Stromal cell of bone marrow (primary cell): ENCODE data around the gene TYMP.

Source experiments
- DNase-seq: peaks from one replicate; pipeline ENCODE4 v3.0.0-alpha.2; 2012; ENCODE audit warnings: low read depth

Gene TYMP

DNA sequence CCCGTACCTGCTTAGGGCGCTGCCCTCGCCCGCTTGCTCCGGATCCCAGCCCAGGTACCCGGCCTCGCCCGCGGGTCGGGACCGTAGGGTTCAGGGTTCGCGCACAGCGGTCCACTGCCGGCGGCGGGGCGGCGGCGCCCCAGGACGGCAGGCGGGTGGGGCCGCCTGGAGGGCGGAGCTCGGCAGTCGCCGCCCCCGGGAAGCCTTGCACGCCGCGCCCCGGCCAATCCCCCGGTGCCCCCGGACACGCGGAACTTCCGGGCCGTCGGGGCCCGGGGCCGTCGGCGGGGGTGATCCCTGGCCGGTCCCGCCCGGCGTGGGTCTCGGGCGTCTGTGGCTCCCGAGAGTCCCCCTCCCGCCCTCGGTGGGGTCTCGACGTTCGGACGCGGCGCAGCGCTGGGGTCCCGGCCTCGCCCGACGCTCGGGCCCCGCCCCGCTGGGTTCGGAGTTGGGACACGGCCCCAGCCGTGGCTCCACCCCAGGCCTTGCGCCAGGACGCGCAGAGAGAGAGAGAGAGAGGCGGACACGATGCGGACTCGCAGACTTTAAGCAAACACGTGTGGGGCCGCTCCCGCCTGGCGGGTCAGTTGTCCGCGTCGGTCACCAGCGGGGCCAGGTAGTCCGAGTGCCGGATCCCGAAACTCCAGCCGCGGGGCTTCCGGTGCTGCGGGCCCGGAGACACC is at the start of gene TYMP:
Gene TYMP (minus strand): TSS at position 116 of the 683 bp plus-strand sequence. CDS start 303 bp downstream, outside the sequence.
- peak; percentile 62 for DNase-seq

DNA sequence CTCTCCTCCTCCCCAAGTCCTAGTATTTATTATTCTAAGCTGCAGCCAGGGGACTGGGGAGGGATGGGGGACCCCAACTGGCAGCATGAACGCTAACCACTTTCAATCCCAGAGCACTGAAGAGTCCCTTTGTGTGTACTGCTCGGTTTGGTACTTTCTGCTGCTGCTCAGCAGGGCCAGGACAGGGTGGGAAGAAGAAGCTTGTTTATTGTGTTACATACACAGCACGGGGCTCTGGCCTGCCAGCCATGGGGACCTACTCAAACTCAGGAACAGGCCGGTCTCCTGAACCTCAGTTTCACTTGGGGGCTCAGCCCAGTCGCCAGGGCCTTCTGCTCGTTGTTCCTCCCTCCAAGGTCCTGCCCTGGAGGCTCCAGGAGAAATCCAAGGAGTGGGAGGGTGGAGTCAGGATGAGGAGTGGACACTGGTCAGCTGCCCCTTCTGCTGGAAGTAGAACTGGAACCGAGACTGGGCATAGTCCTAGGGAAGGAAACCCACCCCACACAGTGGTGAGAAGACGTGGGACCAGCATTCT is 49.0 kb upstream of the TYMP start:
- no peak for DNase-seq

GRCh38 chr22:50577987-50578775 is 48.4 kb upstream of the TYMP start, which contains the start of gene CPT1B:
Gene CPT1B (minus strand): TSS chr22:50578427. CDS start chr22:50577915, 512 bp downstream.
- DNase-seq: no peak

DNA sequence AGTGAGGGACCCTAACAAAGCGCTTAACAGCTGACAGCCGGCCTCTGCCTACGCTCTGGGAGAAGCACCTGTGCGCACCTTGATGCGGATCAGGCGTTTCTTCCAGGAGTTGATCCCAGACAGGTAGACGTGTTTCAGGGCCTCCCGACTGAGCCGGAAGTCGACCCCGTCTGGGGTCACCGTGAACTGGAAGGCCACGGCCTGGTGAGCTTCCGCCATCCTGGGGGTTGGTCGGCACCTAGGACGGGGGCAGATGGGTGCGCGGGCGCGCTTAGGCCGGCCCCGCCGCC is 47.8 kb upstream of the TYMP start:
- no peak for DNase-seq

DNA sequence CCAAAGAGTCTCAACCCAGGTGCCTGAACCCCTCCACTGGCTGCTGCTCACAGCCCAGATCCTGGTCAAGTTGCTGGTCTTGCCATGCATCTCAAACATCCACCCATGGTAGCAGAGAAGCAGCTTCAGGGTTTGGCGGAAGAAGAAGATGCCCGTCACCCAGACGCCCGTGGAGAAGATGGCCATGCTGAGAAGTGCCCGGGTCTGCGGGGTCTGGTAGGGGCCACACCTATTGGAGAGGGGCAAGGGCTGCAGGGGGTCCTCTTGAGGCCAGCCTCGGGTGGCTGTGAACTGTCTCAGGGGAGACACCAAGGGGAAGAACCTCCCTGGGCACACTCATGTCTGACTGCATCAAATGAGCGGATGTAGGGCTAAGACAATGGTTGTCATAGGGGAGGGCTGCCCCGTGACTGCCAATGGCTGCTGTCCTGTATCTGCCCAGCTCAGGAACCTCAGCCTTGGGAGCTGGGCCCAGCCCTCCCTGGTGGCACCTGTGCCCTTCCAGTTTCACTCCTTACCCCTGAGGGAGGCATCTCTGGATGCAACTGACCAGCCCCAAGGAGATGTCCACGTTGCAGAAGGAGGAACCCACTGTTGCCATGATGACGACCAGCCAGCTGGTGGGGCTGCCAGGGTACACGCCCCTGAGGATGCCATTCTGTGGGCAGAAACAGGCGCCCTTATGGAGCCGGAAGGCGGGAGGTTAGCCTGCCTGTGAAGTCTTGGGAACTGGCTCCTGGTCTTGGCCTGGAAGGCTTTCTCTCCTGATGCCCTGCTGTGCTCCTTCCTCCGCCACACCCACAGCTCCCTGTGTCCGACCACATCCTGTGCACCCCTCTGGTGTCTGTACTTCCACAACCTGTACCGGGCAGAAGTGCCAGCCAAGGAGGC is 47.2 kb upstream of the TYMP start:
- no peak for DNase-seq

- no peak for DNase-seq
Observed at GRCh38 chr22:50576070-50576469, 46.3 kb upstream of the TYMP start.

- DNase-seq: no peak
Observed at GRCh38 chr22:50575426-50575941, 45.7 kb upstream of the TYMP start.

DNA sequence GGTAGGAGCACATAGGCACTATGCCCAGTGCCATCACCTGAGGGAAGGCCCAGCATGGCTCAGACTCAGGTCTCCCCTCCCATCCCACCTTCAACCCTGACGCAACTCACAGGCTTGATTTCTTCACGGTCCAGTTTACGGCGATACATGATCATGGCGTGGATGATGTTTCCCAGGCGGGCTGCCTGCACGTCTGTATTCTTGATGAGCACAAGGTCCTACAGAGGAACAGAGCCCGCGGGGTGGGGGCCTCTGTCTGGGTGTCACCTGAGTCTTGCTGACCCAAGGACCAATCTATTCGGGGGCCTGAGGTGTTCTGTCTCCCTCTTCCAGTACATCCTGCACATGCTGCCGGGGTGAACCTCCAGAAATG is 44.6 kb upstream of the TYMP start:
- DNase-seq: no peak

DNA sequence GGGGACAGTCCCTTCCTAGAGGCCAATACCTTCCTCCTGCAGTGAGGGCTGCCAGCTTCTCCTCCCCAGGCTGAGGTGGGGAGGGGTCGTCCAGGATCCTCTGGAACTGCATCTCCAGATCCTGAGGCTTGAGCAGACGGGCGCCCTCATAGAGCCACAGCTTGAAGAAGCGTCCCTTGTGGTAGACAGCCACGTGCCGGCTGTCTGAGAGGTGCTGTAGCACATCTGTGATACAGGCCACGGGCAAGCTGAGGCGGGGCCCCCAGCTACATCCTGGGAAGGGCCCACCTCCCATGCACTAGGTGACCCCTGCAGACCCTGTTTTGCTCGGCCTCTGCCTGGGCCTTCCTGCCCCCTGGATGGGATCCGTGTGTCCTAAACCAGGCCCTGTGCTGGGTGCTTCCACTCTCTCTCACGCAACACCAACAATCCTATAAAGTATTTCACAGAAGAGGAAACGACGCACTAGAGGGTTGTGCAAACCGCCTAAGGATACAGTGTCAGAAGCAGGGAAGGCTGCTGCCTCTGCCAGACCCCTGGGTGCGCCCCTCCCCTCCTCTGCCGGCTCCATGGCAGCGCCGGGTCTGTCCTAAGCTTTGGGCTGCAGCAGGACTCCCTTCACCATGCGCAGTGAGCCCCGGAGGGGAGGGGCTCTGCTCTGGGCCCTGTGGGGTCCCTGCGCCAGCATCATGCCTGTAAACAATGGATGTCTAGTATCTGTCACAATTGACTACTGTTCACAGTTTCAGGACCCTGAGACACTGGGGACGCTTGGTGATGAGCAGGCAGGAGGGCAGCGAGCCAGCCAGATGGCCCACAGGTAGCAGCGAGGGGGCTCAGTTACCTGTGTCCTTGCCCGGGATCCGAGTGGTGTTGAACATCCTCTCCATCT is 43.9 kb upstream of the TYMP start:
- no peak for DNase-seq

- no peak for DNase-seq
Observed at GRCh38 chr22:50572965-50573364, 43.2 kb upstream of the TYMP start.

- no peak for DNase-seq
Observed at GRCh38 chr22:50571264-50572175, 41.7 kb upstream of the TYMP start.

DNA sequence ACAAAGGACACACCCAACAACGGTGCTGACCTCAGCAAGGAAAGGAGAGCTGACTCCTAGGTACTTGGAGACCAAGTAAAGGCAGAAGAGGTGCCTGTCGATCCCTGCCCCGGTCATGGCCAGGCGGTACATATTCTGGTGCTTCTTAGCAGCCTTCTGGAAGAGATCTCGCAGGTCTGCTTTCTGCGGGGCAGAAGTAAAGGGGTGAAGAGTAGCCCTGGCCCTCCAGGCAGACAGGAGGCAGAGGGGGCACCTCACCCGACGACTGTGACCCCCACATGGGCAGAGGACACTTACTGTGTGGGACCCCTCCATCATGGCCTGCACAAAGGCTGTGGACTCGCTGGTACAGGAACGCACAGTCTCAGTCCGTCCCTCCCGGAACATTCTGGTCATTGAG is 41.0 kb upstream of the TYMP start:
- no peak for DNase-seq

- DNase-seq: no peak
Observed at GRCh38 chr22:50569896-50570535, 40.2 kb upstream of the TYMP start.

DNA sequence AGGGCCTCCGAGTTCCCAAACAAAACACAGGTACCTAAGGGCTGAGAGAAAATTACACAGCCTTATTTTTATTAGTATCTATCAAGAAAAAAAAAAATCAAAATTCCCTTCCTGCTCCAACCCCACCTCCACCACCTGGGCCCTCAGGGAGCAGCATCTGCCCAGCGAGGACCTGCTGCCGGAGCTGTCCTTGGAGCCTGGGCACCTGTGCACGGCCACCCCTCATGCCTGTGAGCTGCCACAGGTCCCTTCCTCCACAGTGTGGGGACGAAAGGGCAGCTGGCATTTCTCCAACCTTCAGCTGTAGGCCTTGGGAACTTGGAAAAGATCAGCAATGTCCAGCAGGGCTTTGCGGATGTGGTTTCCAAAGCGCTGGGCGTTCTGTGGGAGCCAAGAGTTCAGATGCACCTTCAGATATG is 39.2 kb upstream of the TYMP start:
- no peak for DNase-seq

DNA sequence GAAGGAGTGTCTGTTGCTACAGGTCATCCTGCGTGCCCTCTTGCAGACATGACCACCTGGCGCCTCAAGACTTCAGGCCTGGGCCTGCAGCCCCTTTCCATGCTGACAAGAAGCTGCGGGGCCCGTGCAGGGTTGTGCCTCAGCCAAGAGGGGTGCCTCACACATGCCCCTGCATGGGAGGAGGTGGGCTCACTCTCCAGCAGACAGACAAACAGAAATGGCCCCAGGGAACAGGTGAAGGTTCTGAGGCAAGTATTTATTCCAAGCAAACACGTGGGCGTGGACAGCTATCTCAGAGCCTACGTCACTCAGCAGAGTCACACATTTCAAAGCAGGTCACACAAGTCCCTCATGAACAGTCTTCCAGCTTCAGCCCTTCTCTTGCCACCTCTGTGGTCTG is 38.8 kb upstream of the TYMP start:
- DNase-seq: no peak

DNA sequence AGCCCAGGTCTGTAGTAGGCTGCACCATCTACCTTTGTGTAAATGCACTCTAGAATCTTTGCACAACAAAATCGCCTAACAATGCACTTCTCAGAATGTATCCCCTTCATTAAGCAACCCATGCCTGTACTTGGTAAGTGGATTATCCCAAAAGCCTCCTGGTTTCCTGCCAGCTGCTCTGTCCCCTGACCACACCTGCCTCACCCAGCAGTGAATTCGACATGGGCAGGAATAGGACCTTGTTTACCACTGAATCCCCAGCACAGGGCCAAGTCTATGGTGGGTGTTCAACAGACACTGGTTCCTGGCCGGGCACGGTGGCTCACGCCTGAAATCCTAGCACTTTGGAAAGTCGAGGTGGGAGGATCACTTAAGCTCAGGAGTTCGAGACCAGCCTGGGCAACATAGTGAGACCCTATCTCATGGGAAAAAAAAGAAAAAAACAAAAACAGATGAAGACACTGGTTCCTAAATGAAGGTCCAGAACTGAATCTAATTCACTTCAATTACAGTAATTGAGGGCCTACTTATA is 38.0 kb upstream of the TYMP start:
- DNase-seq: no peak

DNA sequence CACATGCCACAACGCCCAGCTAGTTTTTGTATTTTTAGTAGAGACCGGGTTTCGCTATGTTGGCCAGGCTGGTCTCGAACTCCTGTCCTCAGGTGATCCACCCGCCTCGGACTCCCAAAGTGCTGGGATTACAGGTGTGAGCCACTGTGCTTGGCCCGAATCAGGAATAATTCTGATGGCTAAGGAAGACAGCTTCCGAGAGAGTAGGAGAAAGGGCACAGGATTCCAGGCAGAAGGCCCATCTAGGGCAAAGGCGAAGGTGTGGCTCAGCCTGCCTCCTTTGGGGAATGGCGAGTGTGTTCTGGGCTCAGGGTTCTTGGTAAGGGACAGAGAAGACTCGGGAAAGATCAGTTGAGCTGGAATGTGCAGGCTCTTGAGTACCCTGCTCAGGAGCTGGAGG is 34.5 kb upstream of the TYMP start:
- no peak for DNase-seq

- DNase-seq: no peak
Observed at GRCh38 chr22:50563413-50564160, 33.8 kb upstream of the TYMP start.
